ENCODE measurements around the gene CACNB1. TPM values are rescaled to one million over a fixed set of nuclear protein-coding genes. Genes with fewer than 3 reads are reported as not detected.

CACNB1 gene
- total and polyA plus RNA-seq, 2 experiments from 2014 or later, result 6.6 to 7.1 TPM

DNA sequence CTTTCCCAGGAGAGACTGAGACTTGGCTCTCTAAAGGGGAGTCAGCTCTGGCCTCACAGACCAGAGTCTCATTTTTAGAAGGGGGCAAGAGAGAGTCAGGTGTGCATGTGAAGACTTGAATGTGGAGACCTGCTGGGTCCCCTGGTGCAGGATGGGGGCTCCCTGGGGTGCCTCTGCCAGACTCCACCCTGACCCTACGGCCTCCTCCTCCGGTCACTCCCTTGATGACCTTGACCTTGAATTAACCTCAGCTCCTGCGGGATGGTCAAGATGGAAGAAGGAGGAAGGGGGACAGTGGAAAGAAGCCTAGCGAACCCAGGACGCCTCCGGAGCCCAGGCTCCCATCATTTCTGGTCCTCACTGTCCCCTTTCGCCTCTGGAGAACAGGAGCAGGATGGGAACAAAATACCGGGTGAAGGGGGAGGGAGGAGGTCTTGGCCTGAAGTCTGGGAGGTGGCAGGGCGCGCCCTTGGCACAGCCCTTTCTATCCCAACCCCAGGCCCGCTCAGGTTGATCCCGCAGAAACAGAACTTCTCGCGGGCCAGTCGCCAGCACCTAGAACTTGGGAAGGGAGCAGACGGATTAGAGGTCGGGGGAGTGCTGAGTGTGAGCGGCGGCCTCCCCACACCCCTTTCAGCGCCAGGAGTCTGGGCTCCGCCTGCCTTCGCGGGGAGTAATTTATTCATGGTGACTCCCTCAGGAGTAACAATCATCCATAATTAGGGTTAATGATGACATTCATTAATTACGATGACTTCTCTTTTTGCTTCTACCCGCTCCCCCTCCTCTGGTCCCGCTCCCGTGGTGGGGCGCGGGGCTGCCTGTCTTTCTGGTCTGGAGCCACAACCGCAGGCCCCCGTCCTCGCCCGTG is 26.7 kb upstream of the CACNB1 start:
- H3K27me3 ChIP-seq (replicated peaks; ENCODE audit: insufficient read depth), result peaks cover 11% of the 10 kb centered on the region
- H2AFZ ChIP-seq, result no peak overlapping the region
- no peak overlapping the region for H3K9ac ChIP-seq
- H3K9me3 ChIP-seq (ENCODE audit: low read depth), result no peaks in the 10 kb centered on the region
- H3F3A ChIP-seq (ENCODE audit: insufficient read depth), result no peaks in the 10 kb centered on the region
- H3K4me3 ChIP-seq, result no peak overlapping the region
- H3K9me2 ChIP-seq (ENCODE audit: insufficient read depth), result no peaks in the 10 kb centered on the region
- TF ChIP-seq EZH2phosphoT487 (IDR thresholded peaks at IDR 0.05; ENCODE audit: insufficient read depth, low read depth) (no peak), EZH2 (IDR thresholded peaks at IDR 0.05; ENCODE audit: insufficient read depth, poor library complexity, severe bottlenecking) (no peak)
- WGBS, 2 experiments (ENCODE audit: low coverage in 1 of 2, low lambda C conversion rate in 2 of 2, missing lambda C conversion rate in 2 of 2), result 65 to 69% methylated on average over 32 to 33 of the region's 33 CpGs
- no peak for DNase-seq
- H3K4me2 ChIP-seq (ENCODE audit: unreplicated experiment), result no peak overlapping the region
- no peaks in the 10 kb centered on the region for H3K79me2 ChIP-seq (ENCODE audit: insufficient read depth)
- in situ Hi-C loops (cut with MboI), result no loop called here
- no peaks in the 10 kb centered on the region for H3K36me3 ChIP-seq (ENCODE audit: low read depth)
- peaks cover 3% of the 10 kb centered on the region for H3K4me1 ChIP-seq (ENCODE audit: insufficient read depth)
- H3K27ac ChIP-seq, result no peak overlapping the region
- H4K20me1 ChIP-seq (ENCODE audit: insufficient read depth), result no peaks in the 10 kb centered on the region

DNA sequence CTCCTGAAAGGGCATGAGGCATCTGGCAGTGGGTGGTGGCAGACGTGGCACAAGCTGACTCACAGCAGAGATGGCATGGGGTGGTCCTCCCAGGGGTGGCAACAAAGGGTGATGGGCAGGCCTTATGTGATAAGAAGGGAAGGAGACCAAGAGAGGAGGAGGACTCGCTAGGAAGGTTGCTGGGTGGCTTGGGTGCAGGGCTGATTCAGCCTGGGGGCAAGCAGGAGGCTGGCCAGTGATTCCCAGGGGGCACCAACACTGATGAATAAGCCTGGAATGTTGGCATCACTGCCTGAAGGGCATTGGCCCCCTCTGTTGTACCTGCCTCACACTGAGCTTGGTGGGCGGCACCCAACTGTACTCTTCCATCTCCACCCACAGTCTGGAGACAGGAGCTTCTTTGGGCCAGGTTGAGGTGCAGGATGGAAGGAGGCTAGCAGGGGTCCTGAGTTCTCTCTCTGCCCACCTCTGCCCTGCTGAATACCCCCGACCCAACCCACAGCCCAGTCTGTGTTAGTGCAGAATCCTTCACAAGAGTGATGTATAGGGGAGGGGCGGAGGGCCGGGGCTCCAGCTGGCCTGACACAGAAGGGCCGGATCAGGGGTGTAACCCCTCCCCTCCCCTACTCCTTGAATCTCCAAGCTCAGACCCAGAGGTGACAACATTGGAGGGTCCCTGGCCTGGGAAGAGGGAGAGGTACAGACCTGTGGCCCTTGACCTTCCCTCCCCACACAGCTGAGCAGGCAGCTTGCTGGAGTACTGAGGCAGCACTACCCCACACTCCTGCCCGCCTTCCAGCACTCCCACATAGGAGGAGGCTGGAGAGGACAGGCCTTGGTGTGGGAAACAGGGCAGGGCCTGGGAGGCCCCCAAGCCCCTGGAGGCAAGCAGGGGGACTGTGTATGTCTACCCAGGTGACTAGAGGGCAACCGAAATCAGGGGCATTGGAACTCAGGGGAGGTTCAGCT is 25.7 kb upstream of the CACNB1 start:
- peaks cover 11% of the 10 kb centered on the region for H3K27me3 ChIP-seq (replicated peaks; ENCODE audit: insufficient read depth)
- H3K27ac ChIP-seq, result no peak overlapping the region
- no peak for DNase-seq
- H3K9me3 ChIP-seq (ENCODE audit: low read depth), result no peaks in the 10 kb centered on the region
- no peak overlapping the region for H3K9ac ChIP-seq
- H3K4me1 ChIP-seq (ENCODE audit: insufficient read depth), result no peaks in the 10 kb centered on the region
- no peaks in the 10 kb centered on the region for H3K79me2 ChIP-seq (ENCODE audit: insufficient read depth)
- no peaks in the 10 kb centered on the region for H3K36me3 ChIP-seq (ENCODE audit: low read depth)
- TF ChIP-seq EZH2phosphoT487 (IDR thresholded peaks at IDR 0.05; ENCODE audit: insufficient read depth, low read depth) (no peak), EZH2 (IDR thresholded peaks at IDR 0.05; ENCODE audit: insufficient read depth, poor library complexity, severe bottlenecking) (no peak)
- H3K9me2 ChIP-seq (ENCODE audit: insufficient read depth), result no peaks in the 10 kb centered on the region
- in situ Hi-C loops (cut with MboI), result no loop called here
- WGBS, 2 experiments (ENCODE audit: low coverage in 1 of 2, low lambda C conversion rate in 2 of 2, missing lambda C conversion rate in 2 of 2), result 83 to 84% methylated on average over 9 of the region's 9 CpGs
- no peak overlapping the region for H3K4me2 ChIP-seq (ENCODE audit: unreplicated experiment)
- H3F3A ChIP-seq (ENCODE audit: insufficient read depth), result no peaks in the 10 kb centered on the region
- no peak overlapping the region for H3K4me3 ChIP-seq
- H2AFZ ChIP-seq, result no peak overlapping the region
- H4K20me1 ChIP-seq (ENCODE audit: insufficient read depth), result no peaks in the 10 kb centered on the region

GRCh38 chr17:39222151-39222550 is 24.7 kb upstream of the CACNB1 start:
- no peak for DNase-seq
- Histone ChIP-seq H3K4me3 (no peak overlapping the region), H4K20me1 (ENCODE audit: insufficient read depth) (no peaks in the 10 kb centered on the region), H3K4me2 (ENCODE audit: unreplicated experiment) (no peak overlapping the region), H3K9me3 (ENCODE audit: low read depth) (no peaks in the 10 kb centered on the region), H3K4me1 (ENCODE audit: insufficient read depth) (no peaks in the 10 kb centered on the region), H3K27me3 (replicated peaks; ENCODE audit: insufficient read depth) (peaks cover 11% of the 10 kb centered on the region), H3F3A (ENCODE audit: insufficient read depth) (no peaks in the 10 kb centered on the region), H2AFZ (no peak overlapping the region), H3K9me2 (ENCODE audit: insufficient read depth) (no peaks in the 10 kb centered on the region), H3K9ac (no peak overlapping the region), H3K27ac (no peak overlapping the region), H3K79me2 (ENCODE audit: insufficient read depth) (no peaks in the 10 kb centered on the region), H3K36me3 (ENCODE audit: low read depth) (no peaks in the 10 kb centered on the region)
- in situ Hi-C loops (cut with MboI), result no loop called here
- WGBS, 2 experiments (ENCODE audit: low coverage in 1 of 2, low lambda C conversion rate in 2 of 2, missing lambda C conversion rate in 2 of 2), result 84 to 88% methylated on average over 7 of the region's 7 CpGs
- no peak for TF ChIP-seq EZH2phosphoT487 (IDR thresholded peaks at IDR 0.05; ENCODE audit: insufficient read depth, low read depth)
- no peak for TF ChIP-seq EZH2 (IDR thresholded peaks at IDR 0.05; ENCODE audit: insufficient read depth, poor library complexity, severe bottlenecking)

GRCh38 chr17:39221572-39221971 is 24.1 kb upstream of the CACNB1 start:
- H3F3A ChIP-seq (ENCODE audit: insufficient read depth), result no peaks in the 10 kb centered on the region
- H3K27ac ChIP-seq, result no peak overlapping the region
- H4K20me1 ChIP-seq (ENCODE audit: insufficient read depth), result no peaks in the 10 kb centered on the region
- DNase-seq, result no peak
- no peak for TF ChIP-seq EZH2phosphoT487 (IDR thresholded peaks at IDR 0.05; ENCODE audit: insufficient read depth, low read depth)
- no peak for TF ChIP-seq EZH2 (IDR thresholded peaks at IDR 0.05; ENCODE audit: insufficient read depth, poor library complexity, severe bottlenecking)
- no peaks in the 10 kb centered on the region for H3K4me1 ChIP-seq (ENCODE audit: insufficient read depth)
- no peak overlapping the region for H3K9ac ChIP-seq
- no peak overlapping the region for H3K4me2 ChIP-seq (ENCODE audit: unreplicated experiment)
- no peaks in the 10 kb centered on the region for H3K9me2 ChIP-seq (ENCODE audit: insufficient read depth)
- H3K4me3 ChIP-seq, result no peak overlapping the region
- peaks cover 11% of the 10 kb centered on the region for H3K27me3 ChIP-seq (replicated peaks; ENCODE audit: insufficient read depth)
- no peaks in the 10 kb centered on the region for H3K36me3 ChIP-seq (ENCODE audit: low read depth)
- 83 to 90% methylated on average over 6 of the region's 6 CpGs for WGBS, 2 experiments (ENCODE audit: low coverage in 1 of 2, low lambda C conversion rate in 2 of 2, missing lambda C conversion rate in 2 of 2)
- H3K9me3 ChIP-seq (ENCODE audit: low read depth), result no peaks in the 10 kb centered on the region
- H2AFZ ChIP-seq, result no peak overlapping the region
- in situ Hi-C loops (cut with MboI), result no loop called here
- H3K79me2 ChIP-seq (ENCODE audit: insufficient read depth), result no peaks in the 10 kb centered on the region
